BE2C (cell line): ENCODE measurements around the gene STXBP5.

ENCODE experiments used
- DNase-seq: peaks from one replicate; pipeline ENCODE4 v3.0.0-alpha.2; 2020
- H3K27me3 ChIP-seq: fragments of 250-450 bp; sonication (Bioruptor Pico); 2 replicates; pipeline ENCODE4 v1.5.1; 2020; ENCODE audit warnings: mild to moderate bottlenecking
- H3K36me3 ChIP-seq: fragments of 250-450 bp; sonication (Bioruptor Pico); 2 replicates; pipeline ENCODE4 v1.5.1; 2020; ENCODE audit warnings: mild to moderate bottlenecking
- H3K4me1 ChIP-seq: fragments of 250-450 bp; sonication (Bioruptor Pico); 2 replicates; pipeline ENCODE4 v1.5.1; 2020
- H3K4me3 ChIP-seq: 2 replicates; pipeline ENCODE4 v1.5.1; 2011; ENCODE audit warnings: low read depth, low read length
- H3K9me3 ChIP-seq: fragments of 250-450 bp; sonication (Bioruptor Pico); 2 replicates; pipeline ENCODE4 v1.5.1; 2020
- TF ChIP-seq, protein P1 (sequence below): IDR thresholded peaks from 2 replicates; pipeline ENCODE4 v1.5.1; 2012; ENCODE audit warnings: mild to moderate bottlenecking, low read depth, low read length

Gene STXBP5

DNA sequence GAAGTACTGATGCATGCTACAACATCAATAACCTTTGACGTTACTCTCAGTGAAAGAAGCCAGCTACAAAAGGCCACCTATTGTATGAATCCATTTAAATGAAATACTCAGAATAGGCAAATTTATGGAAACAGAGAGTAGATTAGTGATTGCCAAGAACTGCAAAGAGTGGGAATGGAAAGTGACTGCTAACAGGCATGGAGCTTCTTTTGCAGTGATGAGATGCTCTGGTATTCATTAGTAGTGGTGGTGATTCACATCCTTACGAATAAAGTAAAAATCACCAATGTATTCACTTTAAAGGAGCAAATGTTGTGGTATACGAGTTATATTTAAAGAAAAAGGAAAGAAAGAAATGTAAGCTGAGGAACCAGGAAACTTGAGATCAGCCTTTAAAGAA is 177.5 kb downstream of the STXBP5 start:
- H3K36me3 ChIP-seq = peaks cover 36% of the 10 kb centered on the region
- TF ChIP-seq, protein P1, sequence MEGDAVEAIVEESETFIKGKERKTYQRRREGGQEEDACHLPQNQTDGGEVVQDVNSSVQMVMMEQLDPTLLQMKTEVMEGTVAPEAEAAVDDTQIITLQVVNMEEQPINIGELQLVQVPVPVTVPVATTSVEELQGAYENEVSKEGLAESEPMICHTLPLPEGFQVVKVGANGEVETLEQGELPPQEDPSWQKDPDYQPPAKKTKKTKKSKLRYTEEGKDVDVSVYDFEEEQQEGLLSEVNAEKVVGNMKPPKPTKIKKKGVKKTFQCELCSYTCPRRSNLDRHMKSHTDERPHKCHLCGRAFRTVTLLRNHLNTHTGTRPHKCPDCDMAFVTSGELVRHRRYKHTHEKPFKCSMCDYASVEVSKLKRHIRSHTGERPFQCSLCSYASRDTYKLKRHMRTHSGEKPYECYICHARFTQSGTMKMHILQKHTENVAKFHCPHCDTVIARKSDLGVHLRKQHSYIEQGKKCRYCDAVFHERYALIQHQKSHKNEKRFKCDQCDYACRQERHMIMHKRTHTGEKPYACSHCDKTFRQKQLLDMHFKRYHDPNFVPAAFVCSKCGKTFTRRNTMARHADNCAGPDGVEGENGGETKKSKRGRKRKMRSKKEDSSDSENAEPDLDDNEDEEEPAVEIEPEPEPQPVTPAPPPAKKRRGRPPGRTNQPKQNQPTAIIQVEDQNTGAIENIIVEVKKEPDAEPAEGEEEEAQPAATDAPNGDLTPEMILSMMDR = no peak
- no peaks in the 10 kb centered on the region for H3K9me3 ChIP-seq
- H3K4me3 ChIP-seq = no peak overlapping the region
- H3K4me1 ChIP-seq = no peaks in the 10 kb centered on the region
- H3K27me3 ChIP-seq = no peaks in the 10 kb centered on the region
- no peak for DNase-seq

DNA sequence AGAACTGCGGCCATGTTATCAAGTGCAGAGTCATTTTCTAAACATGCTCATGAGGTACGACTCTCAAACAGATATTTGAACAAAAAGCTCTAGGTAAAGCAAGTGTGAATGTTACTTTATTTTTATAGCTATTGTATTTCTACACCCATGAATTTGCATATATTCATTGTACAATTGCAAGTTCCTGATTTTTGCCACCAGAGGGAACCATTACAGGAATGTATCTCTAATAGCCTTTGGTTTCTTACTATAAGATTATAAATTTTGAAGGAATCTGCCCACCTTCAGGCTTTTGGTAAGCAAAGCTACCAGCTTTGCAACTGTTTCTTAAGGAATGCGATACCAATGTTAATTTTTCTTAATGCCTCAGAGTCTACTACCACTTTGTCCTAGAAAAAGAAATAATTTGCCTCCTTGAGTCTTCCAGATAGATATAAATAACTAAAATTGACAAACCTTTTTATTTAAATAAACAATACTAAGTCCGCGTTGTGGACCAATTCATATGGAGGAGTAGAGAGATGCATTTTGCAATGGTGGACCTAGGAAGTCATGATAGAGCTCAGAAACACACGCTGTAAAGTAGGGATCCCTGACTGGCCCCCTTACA is 178.8 kb downstream of the STXBP5 start:
- no peak for DNase-seq
- H3K36me3 ChIP-seq = peaks cover 36% of the 10 kb centered on the region

DNA sequence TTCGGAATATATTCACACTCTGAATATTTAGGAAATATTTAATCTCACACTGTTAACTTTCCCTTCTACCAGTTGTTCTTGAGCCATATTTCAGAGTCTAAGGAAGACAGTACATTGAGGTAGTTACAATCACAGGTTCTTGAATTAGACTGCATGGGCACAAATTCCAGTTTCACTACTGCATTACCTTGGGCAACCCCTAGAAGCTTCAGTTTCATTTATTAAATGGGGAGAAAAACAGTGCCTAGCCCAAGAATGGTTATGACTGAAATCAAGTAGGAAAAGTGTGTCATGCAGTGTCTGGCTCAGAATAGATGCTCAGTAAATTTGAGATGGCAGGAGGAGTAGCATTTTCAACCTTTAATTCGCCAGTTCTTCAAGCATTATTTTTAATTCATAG is 179.8 kb downstream of the STXBP5 start:
- TF ChIP-seq, protein P1 = no peak
- no peaks in the 10 kb centered on the region for H3K4me1 ChIP-seq
- H3K36me3 ChIP-seq = peaks cover 32% of the 10 kb centered on the region
- no peak for DNase-seq
- H3K9me3 ChIP-seq = no peaks in the 10 kb centered on the region
- H3K4me3 ChIP-seq = no peak overlapping the region
- H3K27me3 ChIP-seq = no peaks in the 10 kb centered on the region

More for the DNA sequence above, 178.8 kb downstream of the STXBP5 start:
- TF ChIP-seq, protein P1 = peak; percentile 52
- no peaks in the 10 kb centered on the region for H3K27me3 ChIP-seq
- no peaks in the 10 kb centered on the region for H3K9me3 ChIP-seq
- no peak overlapping the region for H3K4me3 ChIP-seq
- H3K4me1 ChIP-seq = no peaks in the 10 kb centered on the region

DNA sequence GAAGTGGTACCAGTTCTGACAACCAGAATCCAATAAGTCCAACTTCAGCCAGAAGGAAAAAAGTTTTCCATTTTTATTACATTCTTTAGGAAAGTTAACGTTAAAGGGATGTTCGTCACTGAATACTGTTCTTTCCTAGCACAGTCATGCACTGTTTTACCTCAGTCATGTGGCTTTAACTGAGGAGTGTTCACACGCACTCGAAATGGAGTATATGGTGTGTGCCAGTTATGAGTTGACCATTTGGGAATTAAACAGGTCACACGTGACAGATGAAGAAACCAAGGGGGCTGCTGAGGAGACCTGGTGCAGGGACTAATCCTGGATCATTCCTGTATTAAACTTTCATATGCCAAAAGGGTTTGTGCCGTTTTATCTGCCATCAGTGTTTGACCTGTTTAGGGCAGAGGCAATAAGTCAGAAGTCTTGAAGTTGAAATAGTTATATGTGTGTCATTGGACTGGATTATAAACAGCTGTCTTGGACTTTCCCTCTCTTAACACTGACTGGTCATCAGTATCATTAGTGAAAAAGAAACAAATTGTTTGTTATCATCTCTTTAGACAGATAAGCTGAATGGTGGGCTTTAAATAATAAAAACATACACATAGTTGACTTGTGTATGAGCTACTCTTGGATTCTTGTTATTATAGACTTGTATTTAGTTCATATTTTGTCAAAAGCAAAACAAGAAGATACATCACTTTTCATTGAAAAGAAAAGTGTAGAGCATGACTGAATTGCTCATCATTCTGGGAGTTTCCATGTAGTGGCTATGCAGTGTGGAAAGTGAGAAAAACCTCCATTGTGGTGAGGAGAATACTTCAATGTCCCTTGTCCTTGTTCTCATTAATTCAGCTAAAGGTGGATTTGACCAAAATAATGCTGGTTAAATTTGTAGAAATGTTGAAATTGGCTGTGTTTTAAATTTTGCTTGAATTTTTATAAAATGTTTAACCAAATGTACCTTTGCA is 180.8 kb downstream of the STXBP5 start:
- Histone ChIP-seq H3K36me3 (peaks cover 30% of the 10 kb centered on the region), H3K4me3 (no peak overlapping the region), H3K9me3 (no peaks in the 10 kb centered on the region), H3K27me3 (no peaks in the 10 kb centered on the region), H3K4me1 (no peaks in the 10 kb centered on the region)
- DNase-seq = no peak
- TF ChIP-seq, protein P1 = no peak

DNA sequence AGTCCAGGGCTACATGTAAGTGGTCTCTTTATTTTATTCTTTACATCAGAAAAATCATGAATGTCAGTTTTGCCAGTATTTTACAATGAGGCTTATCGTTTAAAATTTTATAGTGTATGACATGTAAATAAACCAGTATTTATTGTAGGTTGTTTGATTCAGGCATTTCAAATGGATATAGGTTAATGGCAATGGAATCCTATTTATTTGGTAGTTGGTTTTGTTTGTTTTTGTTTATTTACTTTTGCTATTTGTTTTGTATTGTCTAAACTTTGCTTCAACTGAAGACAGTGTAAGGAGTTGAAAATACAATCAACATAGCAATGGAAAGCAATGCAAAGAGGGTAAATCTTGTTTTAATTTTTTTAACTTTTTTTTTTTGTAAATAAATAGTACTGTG is 185.2 kb downstream of the STXBP5 start:
- peaks cover 8% of the 10 kb centered on the region for H3K36me3 ChIP-seq
- TF ChIP-seq, protein P1 = no peak
- H3K9me3 ChIP-seq = no peaks in the 10 kb centered on the region
- H3K4me1 ChIP-seq = no peaks in the 10 kb centered on the region
- no peak for DNase-seq
- no peaks in the 10 kb centered on the region for H3K27me3 ChIP-seq
- H3K4me3 ChIP-seq = no peak overlapping the region
